Fibroblast of pulmonary artery (primary cell): ENCODE results near the gene DDB1.

Source experiments
- DNase-seq: peaks from one replicate; pipeline ENCODE4 v3.0.0-alpha.2; 2010; ENCODE audit warnings: low read depth
- H3K4me3 ChIP-seq: replicated peaks from 2 replicates; pipeline ENCODE4 v1.5.1; 2011; ENCODE audit warnings: low read depth, mild to moderate bottlenecking, control low read depth, low read length, moderate library complexity
- CTCF ChIP-seq: IDR thresholded peaks from 2 replicates; pipeline ENCODE4 v1.5.1; 2011; ENCODE audit warnings: mild to moderate bottlenecking, control low read depth, low read length, inconsistent platforms; ENCODE audit errors: missing control alignments

Gene DDB1

GRCh38 chr11:61307354-61307753 is 25.6 kb downstream of the DDB1 start:
- TF ChIP-seq CTCF = no peak
- DNase-seq = no peak
- no peak overlapping the region for H3K4me3 ChIP-seq

- no peak for TF ChIP-seq CTCF
- no peak for DNase-seq
Measured at GRCh38 chr11:61306221-61306620, 26.7 kb downstream of the DDB1 start.

GRCh38 chr11:61305417-61305816 is 27.5 kb downstream of the DDB1 start:
- no peak for DNase-seq

More at GRCh38 chr11:61306221-61306620, 26.7 kb downstream of the DDB1 start:
- H3K4me3 ChIP-seq = no peak overlapping the region

GRCh38 chr11:61303725-61304124 is 29.2 kb downstream of the DDB1 start:
- TF ChIP-seq CTCF = no peak
- H3K4me3 ChIP-seq = no peak overlapping the region
- no peak for DNase-seq

More at GRCh38 chr11:61305417-61305816, 27.5 kb downstream of the DDB1 start:
- H3K4me3 ChIP-seq = no peak overlapping the region
- TF ChIP-seq CTCF = no peak

GRCh38 chr11:61302550-61302949 is 30.4 kb downstream of the DDB1 start:
- no peak overlapping the region for H3K4me3 ChIP-seq
- no peak for TF ChIP-seq CTCF
- no peak for DNase-seq

- no peak for DNase-seq
- no peak overlapping the region for H3K4me3 ChIP-seq
- TF ChIP-seq CTCF = no peak
Measured at GRCh38 chr11:61298663-61299244, 34.2 kb downstream of the DDB1 start.

- TF ChIP-seq CTCF = no peak
- no peak overlapping the region for H3K4me3 ChIP-seq
- DNase-seq = peak; percentile 99
Measured at GRCh38 chr11:61297746-61298145, 35.2 kb downstream of the DDB1 start.
